Measurements from ENCODE around the gene SETD6.

GRCh38 chr16:58508671-58509251 lies 6.6 kb upstream of the SETD6 start:
- TF ChIP-seq CTCF (IDR thresholded peaks at IDR 0.05) (no peak), POLR2A (IDR thresholded peaks at IDR 0.05) (no peak)

All from testis (tissue), 2 donors.